K562 (cell line): Measurements from ENCODE around the gene AFF1. TPM values are rescaled to one million over a fixed set of nuclear protein-coding genes. Genes with fewer than 3 reads are reported as not detected.

Experiments
- ATF7 ChIP-seq: fragments of 450-650 bp; IDR thresholded peaks from 2 replicates; pipeline ENCODE4 v1.7.1; 2014; ENCODE audit warnings: mild to moderate bottlenecking, moderate library complexity
- BHLHE40 ChIP-seq: IDR thresholded peaks from 2 replicates; pipeline ENCODE4 v1.6.1; 2011; ENCODE audit warnings: low read length, improper control_type of control experiment
- FOXK2 ChIP-seq, 2 experiments: fragments of 450-650 bp; IDR thresholded peaks in 1 of 2; conservative IDR thresholded peaks in 1 of 2; 2 replicates each; pipeline ENCODE4 v1.6.1; 2016; ENCODE audit warnings: low read depth in 2 of 2, mild to moderate bottlenecking in 1 of 2
- HDAC2 ChIP-seq: fragments of 450-650 bp; IDR thresholded peaks from 2 replicates; pipeline ENCODE4 v1.6.1; 2016; ENCODE audit warnings: mild to moderate bottlenecking
- HDAC3 ChIP-seq: fragments of 450-650 bp; IDR thresholded peaks from 2 replicates; pipeline ENCODE4 v1.6.1; 2018; ENCODE audit warnings: borderline replicate concordance, mild to moderate bottlenecking, moderate library complexity; ENCODE audit not compliant: partially characterized antibody
- JUN ChIP-seq, 2 experiments: sonication (generic) in 1 of 2; formaldehyde crosslinking in 1 of 2; IDR thresholded peaks; 2 replicates each; pipeline versions ENCODE4 v1.6.1 to v1.8.0; 2012 to 2022; ENCODE audit warnings: borderline replicate concordance in 2 of 2, mild to moderate bottlenecking in 2 of 2, improper control_type of control experiment in 1 of 2, low read depth in 1 of 2, low read length in 1 of 2, missing genetic modification reagents in 1 of 2
- KLF13 ChIP-seq: fragments of 450-650 bp; IDR thresholded peaks from 2 replicates; pipeline ENCODE4 v1.6.1; 2016; ENCODE audit warnings: missing genetic modification characterization, low read depth, mild to moderate bottlenecking, missing compliant biosample characterization, moderate library complexity, borderline replicate concordance
- L3MBTL2 ChIP-seq: fragments of 450-650 bp; IDR thresholded peaks from 2 replicates; pipeline ENCODE4 v1.6.1; 2016; ENCODE audit warnings: mild to moderate bottlenecking, moderate library complexity
- MCM3 ChIP-seq: fragments of 450-650 bp; IDR thresholded peaks from 2 replicates; pipeline ENCODE4 v1.6.1; 2016
- NR2F6 ChIP-seq: fragments of 450-650 bp; formaldehyde crosslinking; IDR thresholded peaks from 2 replicates; pipeline ENCODE4 v1.4.0; 2020; ENCODE audit warnings: mild to moderate bottlenecking
- SMAD2 ChIP-seq: fragments of 150-350 bp; IDR thresholded peaks from 2 replicates; pipeline ENCODE4 v1.6.1; 2014; ENCODE audit warnings: low read depth, mild to moderate bottlenecking, low read length
- SMARCA4 ChIP-seq: fragments of 450-650 bp; IDR thresholded peaks from 2 replicates; pipeline ENCODE4 v1.6.1; 2016
- SMARCA5 ChIP-seq: fragments of 450-650 bp; IDR thresholded peaks from 2 replicates; pipeline ENCODE4 v1.6.1; 2016
- ZNF133 ChIP-seq: fragments of 250-450 bp; sonication (Bioruptor Pico); IDR thresholded peaks from 2 replicates; pipeline ENCODE4 v1.4.0; 2020; ENCODE audit warnings: mild to moderate bottlenecking
- polyA plus RNA-seq, 8 experiments: library from polyadenylated mRNA; depleted of rRNA in 4 of 8; stranded (reverse) in 5 of 8; unstranded in 3 of 8; fragments of >200 nt; fragmentation: Nextera tagmentation in 2 of 8; fragmentation: Illumina TruSeq in 1 of 8; extraction: Ambion mirVana in 2 of 8; extraction: Trizol in 1 of 8; gene quantifications; 2 replicates each; pipeline versions ENCODE4 v1.2.1 to v1.2.3, GENCODE V29; 2011 to 2014; ENCODE audit warnings: inconsistent platforms in 1 of 8, missing spikeins in 1 of 8
- total RNA-seq, 7 experiments: library from RNA; depleted of rRNA in 6 of 7; stranded (reverse); fragments of >200 nt in 6 of 7; fragmentation: Illumina TruSeq in 2 of 7; extraction: Trizol in 2 of 7; gene quantifications; 2 replicates each; pipeline versions ENCODE4 v1.2.1 to v1.2.3, GENCODE V29; 2011 to 2021; ENCODE audit warnings: low replicate concordance in 1 of 7
- TF ChIP-seq, protein P1 (sequence below): fragments of 250-450 bp; sonication (Bioruptor Pico); IDR thresholded peaks from 2 replicates; pipeline ENCODE4 v1.6.1; 2021; ENCODE audit warnings: mild to moderate bottlenecking
- TF ChIP-seq, protein P2 (sequence below): fragments of 450-650 bp; formaldehyde crosslinking; IDR thresholded peaks from 2 replicates; pipeline ENCODE4 v1.4.0; 2022; ENCODE audit warnings: mild to moderate bottlenecking, moderate library complexity
- TF ChIP-seq, protein P3 (sequence below): sonication (generic); formaldehyde crosslinking; IDR thresholded peaks from 2 replicates; pipeline ENCODE4 v1.8.0; 2022; ENCODE audit warnings: mild to moderate bottlenecking, missing genetic modification reagents
- TF ChIP-seq, protein P4 (sequence below): sonication (generic); IDR thresholded peaks from 2 replicates; pipeline ENCODE4 v1.6.1; 2016
- TF ChIP-seq, protein P5 (sequence below), 2 experiments: fragments of 450-650 bp; IDR thresholded peaks; 2 replicates each; pipeline ENCODE4 v1.6.1; 2018; ENCODE audit warnings: mild to moderate bottlenecking in 2 of 2, low read depth in 1 of 2; ENCODE audit not compliant: partially characterized antibody in 2 of 2

The AFF1 gene
- total and polyA plus RNA-seq, 9 of the 15 experiments (the other 6 are each of a cell fraction or from before 2014, with no cell fraction given): 4.1 to 47.5 (median 17.2) TPM

DNA sequence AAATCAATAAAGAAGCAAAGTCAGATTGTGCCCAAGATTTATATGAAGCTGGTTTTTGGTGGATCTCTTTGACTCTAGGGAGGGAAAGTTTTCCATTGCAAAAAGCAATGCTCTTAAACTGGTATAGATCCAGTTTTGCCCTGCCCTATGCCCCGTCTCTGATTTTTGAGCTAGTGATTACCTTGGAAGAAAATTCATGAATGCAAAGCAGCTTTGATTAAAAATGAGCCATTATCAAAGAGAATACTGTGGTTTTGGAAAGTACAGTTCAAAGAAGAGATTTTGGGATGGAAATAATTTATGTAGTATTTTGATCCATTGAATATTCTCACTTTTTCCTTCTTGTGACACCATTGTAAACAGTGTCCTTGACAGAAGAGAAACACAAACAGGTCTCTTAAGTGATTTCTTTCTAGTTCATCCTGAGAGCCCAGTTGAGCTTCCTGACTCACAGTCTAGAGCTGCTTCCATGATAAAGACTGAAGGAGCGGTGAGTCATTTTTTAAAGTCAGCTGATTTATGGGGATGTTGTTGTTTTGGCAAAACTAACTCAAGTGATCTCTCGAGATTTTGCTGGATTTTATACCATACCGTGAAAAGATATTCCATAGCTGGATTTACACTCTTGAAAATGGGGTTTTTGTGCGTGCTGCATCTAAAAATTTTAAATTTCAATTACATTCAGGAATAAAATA is 76.7 kb downstream of the AFF1 start (continued):
- TF ChIP-seq JUN (IDR thresholded peaks at IDR 0.05; ENCODE audit: borderline replicate concordance, low read depth, low read length) (peak; percentile 94), JUN (CRISPR knock-in tag; IDR thresholded peaks at IDR 0.05; ENCODE audit: borderline replicate concordance) (no peak), MCM3 (no peak), HDAC2 (peak; percentile 63; the same call in 1 of the 2 replicates), HDAC3 (peak; percentile 17), SMARCA4 (peak; percentile 92), ZNF133 (no peak), ATF7 (peak; percentile 65; the same call in 1 of the 2 replicates), SMAD2 (no peak), FOXK2 (conservative IDR thresholded peaks at IDR 0.05 in 1 of 2, IDR thresholded peaks at IDR 0.05 in 1 of 2; ENCODE audit: low read depth in 2 of 2) (peak; percentile 77 to 88), KLF13 (tag) (no peak), BHLHE40 (peak; percentile 35; the same call in 1 of the 2 replicates), SMARCA5 (no peak), L3MBTL2 (peak; percentile 24; the same call in 1 of the 2 replicates), NR2F6 (CRISPR knock-in tag) (no peak)
- TF ChIP-seq, protein P1, sequence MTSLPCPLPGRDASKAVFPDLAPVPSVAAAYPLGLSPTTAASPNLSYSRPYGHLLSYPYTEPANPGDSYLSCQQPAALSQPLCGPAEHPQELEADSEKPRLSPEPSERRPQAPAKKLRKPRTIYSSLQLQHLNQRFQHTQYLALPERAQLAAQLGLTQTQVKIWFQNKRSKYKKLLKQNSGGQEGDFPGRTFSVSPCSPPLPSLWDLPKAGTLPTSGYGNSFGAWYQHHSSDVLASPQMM (CRISPR knock-in tag): no peak
- TF ChIP-seq, protein P2, sequence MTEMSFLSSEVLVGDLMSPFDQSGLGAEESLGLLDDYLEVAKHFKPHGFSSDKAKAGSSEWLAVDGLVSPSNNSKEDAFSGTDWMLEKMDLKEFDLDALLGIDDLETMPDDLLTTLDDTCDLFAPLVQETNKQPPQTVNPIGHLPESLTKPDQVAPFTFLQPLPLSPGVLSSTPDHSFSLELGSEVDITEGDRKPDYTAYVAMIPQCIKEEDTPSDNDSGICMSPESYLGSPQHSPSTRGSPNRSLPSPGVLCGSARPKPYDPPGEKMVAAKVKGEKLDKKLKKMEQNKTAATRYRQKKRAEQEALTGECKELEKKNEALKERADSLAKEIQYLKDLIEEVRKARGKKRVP (CRISPR knock-in tag): 0 out of 2 replicates have a peak, but pooled peaks have one; percentile 3
- TF ChIP-seq, protein P3, sequence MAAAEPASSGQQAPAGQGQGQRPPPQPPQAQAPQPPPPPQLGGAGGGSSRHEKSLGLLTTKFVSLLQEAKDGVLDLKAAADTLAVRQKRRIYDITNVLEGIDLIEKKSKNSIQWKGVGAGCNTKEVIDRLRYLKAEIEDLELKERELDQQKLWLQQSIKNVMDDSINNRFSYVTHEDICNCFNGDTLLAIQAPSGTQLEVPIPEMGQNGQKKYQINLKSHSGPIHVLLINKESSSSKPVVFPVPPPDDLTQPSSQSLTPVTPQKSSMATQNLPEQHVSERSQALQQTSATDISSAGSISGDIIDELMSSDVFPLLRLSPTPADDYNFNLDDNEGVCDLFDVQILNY (CRISPR knock-in tag): no peak
- TF ChIP-seq, protein P4, sequence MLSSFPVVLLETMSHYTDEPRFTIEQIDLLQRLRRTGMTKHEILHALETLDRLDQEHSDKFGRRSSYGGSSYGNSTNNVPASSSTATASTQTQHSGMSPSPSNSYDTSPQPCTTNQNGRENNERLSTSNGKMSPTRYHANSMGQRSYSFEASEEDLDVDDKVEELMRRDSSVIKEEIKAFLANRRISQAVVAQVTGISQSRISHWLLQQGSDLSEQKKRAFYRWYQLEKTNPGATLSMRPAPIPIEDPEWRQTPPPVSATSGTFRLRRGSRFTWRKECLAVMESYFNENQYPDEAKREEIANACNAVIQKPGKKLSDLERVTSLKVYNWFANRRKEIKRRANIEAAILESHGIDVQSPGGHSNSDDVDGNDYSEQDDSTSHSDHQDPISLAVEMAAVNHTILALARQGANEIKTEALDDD: peak; percentile 56
- TF ChIP-seq, protein P5, sequence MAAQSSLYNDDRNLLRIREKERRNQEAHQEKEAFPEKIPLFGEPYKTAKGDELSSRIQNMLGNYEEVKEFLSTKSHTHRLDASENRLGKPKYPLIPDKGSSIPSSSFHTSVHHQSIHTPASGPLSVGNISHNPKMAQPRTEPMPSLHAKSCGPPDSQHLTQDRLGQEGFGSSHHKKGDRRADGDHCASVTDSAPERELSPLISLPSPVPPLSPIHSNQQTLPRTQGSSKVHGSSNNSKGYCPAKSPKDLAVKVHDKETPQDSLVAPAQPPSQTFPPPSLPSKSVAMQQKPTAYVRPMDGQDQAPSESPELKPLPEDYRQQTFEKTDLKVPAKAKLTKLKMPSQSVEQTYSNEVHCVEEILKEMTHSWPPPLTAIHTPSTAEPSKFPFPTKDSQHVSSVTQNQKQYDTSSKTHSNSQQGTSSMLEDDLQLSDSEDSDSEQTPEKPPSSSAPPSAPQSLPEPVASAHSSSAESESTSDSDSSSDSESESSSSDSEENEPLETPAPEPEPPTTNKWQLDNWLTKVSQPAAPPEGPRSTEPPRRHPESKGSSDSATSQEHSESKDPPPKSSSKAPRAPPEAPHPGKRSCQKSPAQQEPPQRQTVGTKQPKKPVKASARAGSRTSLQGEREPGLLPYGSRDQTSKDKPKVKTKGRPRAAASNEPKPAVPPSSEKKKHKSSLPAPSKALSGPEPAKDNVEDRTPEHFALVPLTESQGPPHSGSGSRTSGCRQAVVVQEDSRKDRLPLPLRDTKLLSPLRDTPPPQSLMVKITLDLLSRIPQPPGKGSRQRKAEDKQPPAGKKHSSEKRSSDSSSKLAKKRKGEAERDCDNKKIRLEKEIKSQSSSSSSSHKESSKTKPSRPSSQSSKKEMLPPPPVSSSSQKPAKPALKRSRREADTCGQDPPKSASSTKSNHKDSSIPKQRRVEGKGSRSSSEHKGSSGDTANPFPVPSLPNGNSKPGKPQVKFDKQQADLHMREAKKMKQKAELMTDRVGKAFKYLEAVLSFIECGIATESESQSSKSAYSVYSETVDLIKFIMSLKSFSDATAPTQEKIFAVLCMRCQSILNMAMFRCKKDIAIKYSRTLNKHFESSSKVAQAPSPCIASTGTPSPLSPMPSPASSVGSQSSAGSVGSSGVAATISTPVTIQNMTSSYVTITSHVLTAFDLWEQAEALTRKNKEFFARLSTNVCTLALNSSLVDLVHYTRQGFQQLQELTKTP (IDR thresholded peaks at IDR 0.05; ENCODE audit: low read depth in 1 of 2, partially characterized antibody in 2 of 2): peak in 1 of 2 experiments; percentile 59
